ENCODE results near the gene NKAIN1.

- TF ChIP-seq POLR2A (IDR thresholded peaks at IDR 0.05), result no peak
- no peak for TF ChIP-seq CTCF (IDR thresholded peaks at IDR 0.05)
Measured at GRCh38 chr1:31166462-31166861, 73.2 kb downstream of the NKAIN1 start.

Data from prostate gland (tissue), 2 donors.